B cell (primary cell): ENCODE measurements around the gene MICU1. TPM values are rescaled to one million over a fixed set of nuclear protein-coding genes. Genes with fewer than 3 reads are reported as not detected.

Experiments used
- ATAC-seq: fragments of 200-7000 bp; cut with Tn5 transposase; one replicate; pipeline ENCODE4 v1.10.0; 2021; ENCODE audit warnings: low read depth, mild to moderate bottlenecking, moderate number of reproducible peaks, moderate library complexity
- CTCF ChIA-PET: fragments of 350-600 bp; sonication (Branson Sonifier 250); formaldehyde crosslinking; loops from one replicate; lab custom pipeline; 2021; ENCODE audit warnings: antibody characterized with exemption, inconsistent platforms; lab: Charles Lee
- POLR2A ChIA-PET: fragments of 350-600 bp; sonication (Branson Sonifier 250); formaldehyde crosslinking; loops from one replicate; lab custom pipeline; 2021; ENCODE audit warnings: antibody characterized with exemption; lab: Charles Lee
- DNase-seq: peaks from one replicate; pipeline ENCODE4 v3.0.0; 2013
- H2AFZ ChIP-seq: 2 replicates; pipeline ENCODE4 v1.6.1; 2012; ENCODE audit warnings: mild to moderate bottlenecking, low read depth, low read length; ENCODE audit not compliant: insufficient read depth, poor library complexity, severe bottlenecking
- H3K27ac ChIP-seq, 2 donors: 1 replicate in 1 of 2; 2 replicates in 1 of 2; pipeline ENCODE4 v1.5.1; 2012 to 2013; ENCODE audit warnings: low read length in 2 of 2, mild to moderate bottlenecking in 2 of 2, moderate library complexity in 1 of 2
- H3K27me3 ChIP-seq, 4 experiments: fragments of 200-600 bp in 1 of 4; sonication (generic) in 1 of 4; replicated peaks in 1 of 4; 1 replicate in 2 of 4; 2 replicates in 2 of 4; pipeline versions ENCODE4 v1.6.1 to v1.7.0; 2013 to 2016; ENCODE audit warnings: low read length in 3 of 4, mild to moderate bottlenecking in 2 of 4, mixed read lengths in 1 of 4, moderate library complexity in 1 of 4; ENCODE audit not compliant: insufficient read depth in 4 of 4, control insufficient read depth in 3 of 4; ENCODE audit errors: control extremely low read depth in 1 of 4
- H3K36me3 ChIP-seq, 2 experiments: replicated peaks in 1 of 2; 1 replicate in 1 of 2; 2 replicates in 1 of 2; pipeline versions ENCODE4 v1.6.1 to v1.7.1; 2013; ENCODE audit warnings: low read length in 1 of 2; ENCODE audit not compliant: insufficient read depth in 2 of 2, control insufficient read depth in 1 of 2; ENCODE audit errors: control extremely low read depth in 1 of 2, extremely low read depth in 1 of 2
- H3K4me1 ChIP-seq, 2 donors: fragments of 200-600 bp in 1 of 2; sonication (generic) in 1 of 2; 1 replicate in 1 of 2; 2 replicates in 1 of 2; pipeline versions ENCODE4 v1.5.1 to v1.6.1; 2013 to 2017; ENCODE audit warnings: low read length in 2 of 2; ENCODE audit not compliant: control insufficient read depth in 2 of 2, insufficient read depth in 2 of 2
- H3K4me2 ChIP-seq: replicated peaks from 2 replicates; pipeline ENCODE3; 2012; ENCODE audit warnings: mild to moderate bottlenecking, low read depth, low read length; ENCODE audit not compliant: poor library complexity, severe bottlenecking
- H3K4me3 ChIP-seq, 5 experiments: fragments of 200-600 bp in 1 of 5; sonication (generic) in 1 of 5; 1 replicate in 3 of 5; 2 replicates in 2 of 5; pipeline versions ENCODE4 v1.5.1 to v1.7.0; 2011 to 2016; ENCODE audit warnings: low read length in 4 of 5, mild to moderate bottlenecking in 4 of 5, low read depth in 2 of 5, control low read depth in 1 of 5, moderate library complexity in 1 of 5; ENCODE audit not compliant: insufficient read depth in 1 of 5; ENCODE audit errors: control extremely low read depth in 1 of 5, extremely low read depth in 1 of 5
- H3K79me2 ChIP-seq: fragments of 200-600 bp; sonication (generic); one replicate; pipeline ENCODE4 v1.6.0; 2016; ENCODE audit warnings: low read length; ENCODE audit not compliant: control insufficient read depth, insufficient read depth
- H3K9ac ChIP-seq: fragments of 200-600 bp; sonication (generic); 2 replicates; pipeline ENCODE4 v1.6.1; 2017; ENCODE audit warnings: mild to moderate bottlenecking, low read length, moderate library complexity
- H3K9me3 ChIP-seq, 3 donors: one replicate each; pipeline versions ENCODE4 v1.6.1 to v1.7.1; 2013; ENCODE audit warnings: low read length in 2 of 3; ENCODE audit not compliant: control insufficient read depth in 2 of 3, insufficient read depth in 1 of 3; ENCODE audit errors: control extremely low read depth in 1 of 3
- H4K20me1 ChIP-seq: 2 replicates; pipeline ENCODE4 v1.6.0; 2012; ENCODE audit warnings: mild to moderate bottlenecking, low read length; ENCODE audit not compliant: insufficient read depth, control insufficient read depth, poor library complexity, severe bottlenecking
- H3K27ac Mint-ChIP-seq: one replicate; pipeline ENCODE4 v1.8.0; 2021; ENCODE audit warnings: mixed read lengths
- H3K27me3 Mint-ChIP-seq: one replicate; pipeline ENCODE4 v1.8.0; 2021; ENCODE audit warnings: mixed read lengths
- H3K4me1 Mint-ChIP-seq: one replicate; pipeline ENCODE4 v1.8.0; 2021; ENCODE audit warnings: mixed read lengths
- H3K4me3 Mint-ChIP-seq: one replicate; pipeline ENCODE4 v1.8.0; 2021; ENCODE audit warnings: mixed read lengths
- H3K9me3 Mint-ChIP-seq: one replicate; pipeline ENCODE4 v1.8.0; 2022; ENCODE audit warnings: mixed read lengths; ENCODE audit not compliant: insufficient read depth
- CTCF ChIP-seq: fragments of 200-600 bp; IDR thresholded peaks from one replicate; pipeline ENCODE4 v1.8.0; 2022; ENCODE audit warnings: antibody characterized with exemption, mild to moderate bottlenecking
- EZH2 ChIP-seq: IDR thresholded peaks from 2 replicates; pipeline ENCODE4 v1.6.1; 2012; ENCODE audit warnings: borderline replicate concordance, low read depth, mild to moderate bottlenecking, moderate library complexity, low read length; ENCODE audit not compliant: insufficient read depth, poor library complexity, severe bottlenecking
- WGBS: methylation state at CpG from one replicate; pipeline ENCODE4 v1.1.5; 2013; ENCODE audit warnings: missing lambda C conversion rate; ENCODE audit not compliant: insufficient coverage; 5-methylcytosine and 5-hydroxymethylcytosine counted together
- intact Hi-C: fragments of 100-400 bp; cut with micrococcal nuclease; formaldehyde crosslinking; loops from one replicate; pipeline ENCODE4 v1.10.0; 2022
- polyA plus RNA-seq: library from polyadenylated mRNA; depleted of rRNA; stranded (reverse); fragments of >200 nt; gene quantifications from 2 replicates; pipeline ENCODE4 v1.2.3, GENCODE V29; 2012
- total RNA-seq, 2 donors: library from RNA; stranded (reverse); fragments of 120-200 nt in 1 of 2; gene quantifications; 1 replicate in 1 of 2; 2 replicates in 1 of 2; pipeline versions ENCODE4 v1.2.3 to v1.2.4, GENCODE V29; 2013 to 2022

MICU1 gene
- total and polyA plus RNA-seq, 2 donors (not counting 1 experiment from before 2014, with no cell fraction given), result 12.0 to 34.7 TPM

GRCh38 chr10:72673280-72673679 is 47.4 kb upstream of the MICU1 start:
- DNase-seq (no peak), ATAC-seq (no peak)
- Histone ChIP-seq H3K79me2 (no peaks in the 10 kb centered on the region), H3K27ac (no peak overlapping the region), H3K9ac (no peak overlapping the region), H3K4me2 (no peak overlapping the region), H3K4me1 (no peaks in the 10 kb centered on the region), H3K27me3 (no peaks in the 10 kb centered on the region), H3K4me3 (no peak overlapping the region), H3K36me3 (no peaks in the 10 kb centered on the region), H2AFZ (no peak overlapping the region), H3K9me3 (no peaks in the 10 kb centered on the region), H4K20me1 (no peaks in the 10 kb centered on the region)
- intact Hi-C loops, result no loop called here
- Mint-ChIP-seq H3K9me3 (no peaks in the 10 kb centered on the region), H3K4me1 (peaks cover 4% of the 10 kb centered on the region), H3K27me3 (peaks cover 9% of the 10 kb centered on the region), H3K27ac (no peak overlapping the region), H3K4me3 (no peak overlapping the region)
- WGBS, result no CpG with 5 or more reads among the region's 1 CpG
- ChIA-PET CTCF (no interaction called here), POLR2A (no interaction called here)
- TF ChIP-seq EZH2 (no peak), CTCF (no peak)

GRCh38 chr10:72667207-72667864 is 41.5 kb upstream of the MICU1 start:
- POLR2A ChIA-PET, result no interaction called here
- H3K27ac Mint-ChIP-seq, result no peak overlapping the region

More at GRCh38 chr10:72667207-72667864, 41.5 kb upstream of the MICU1 start:
- Histone ChIP-seq H3K79me2 (no peaks in the 10 kb centered on the region), H3K9ac (no peak overlapping the region), H4K20me1 (no peaks in the 10 kb centered on the region), H3K36me3 (no peaks in the 10 kb centered on the region), H3K4me1 (no peaks in the 10 kb centered on the region), H3K27me3 (no peaks in the 10 kb centered on the region), H3K4me3 (no peak overlapping the region), H3K4me2 (no peak overlapping the region), H2AFZ (no peak overlapping the region), H3K9me3 (no peaks in the 10 kb centered on the region), H3K27ac (no peak overlapping the region)
- Mint-ChIP-seq H3K4me3 (no peak overlapping the region), H3K4me1 (no peaks in the 10 kb centered on the region), H3K9me3 (no peaks in the 10 kb centered on the region), H3K27me3 (peaks cover 7% of the 10 kb centered on the region)
- no peak for TF ChIP-seq CTCF
- TF ChIP-seq EZH2, result no peak
- no peak for DNase-seq
- WGBS, result no CpG with 5 or more reads among the region's 3 CpGs
- CTCF ChIA-PET, result no interaction called here
- intact Hi-C loops, result no loop called here
- ATAC-seq, result no peak
